Measurements from ENCODE around the gene AGAP5. TPM values are rescaled to one million over a fixed set of nuclear protein-coding genes. Genes with fewer than 3 reads are reported as not detected.

Gene AGAP5
- total and polyA plus RNA-seq, 8 donors, result 8.4 to 35.4 (median 25.2) TPM

DNA sequence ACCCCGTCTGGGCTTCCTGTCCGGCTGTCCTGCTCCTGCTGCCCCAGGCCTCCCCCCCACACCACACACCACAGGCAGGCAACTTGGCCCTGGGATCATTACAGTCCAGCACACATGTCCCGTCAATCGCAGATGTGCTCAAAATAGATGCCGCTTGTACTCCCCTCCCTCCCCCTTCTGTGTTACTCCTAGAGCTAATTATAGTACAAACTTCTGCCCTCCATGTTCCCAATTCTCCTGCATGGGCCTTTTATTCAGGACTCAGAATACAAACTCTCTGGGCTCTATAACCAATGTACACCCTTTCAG is 42.0 kb downstream of the AGAP5 start, which contains the start of gene SYNPO2L:
Gene SYNPO2L, minus strand, starts transcription at position 40 of the 309 bp plus-strand sequence. CDS start 107 bp downstream, outside the sequence.
- Histone ChIP-seq H3K4me1 (no peaks in the 10 kb centered on the region), H3K27ac (no peak within 1 kb of the TSS), H3K27me3 (no peaks in the 10 kb centered on the region), H3K9me3 (no peaks in the 10 kb centered on the region), H3K36me3 (no peaks in the 10 kb centered on the region), H3K4me3 (no peak within 1 kb of the TSS)
- no peak for TF ChIP-seq CTCF (IDR thresholded peaks at IDR 0.05)
- ATAC-seq (no peak), DNase-seq (no peak)
- intact Hi-C loops (cut with DNase I), result no loop called here

DNA sequence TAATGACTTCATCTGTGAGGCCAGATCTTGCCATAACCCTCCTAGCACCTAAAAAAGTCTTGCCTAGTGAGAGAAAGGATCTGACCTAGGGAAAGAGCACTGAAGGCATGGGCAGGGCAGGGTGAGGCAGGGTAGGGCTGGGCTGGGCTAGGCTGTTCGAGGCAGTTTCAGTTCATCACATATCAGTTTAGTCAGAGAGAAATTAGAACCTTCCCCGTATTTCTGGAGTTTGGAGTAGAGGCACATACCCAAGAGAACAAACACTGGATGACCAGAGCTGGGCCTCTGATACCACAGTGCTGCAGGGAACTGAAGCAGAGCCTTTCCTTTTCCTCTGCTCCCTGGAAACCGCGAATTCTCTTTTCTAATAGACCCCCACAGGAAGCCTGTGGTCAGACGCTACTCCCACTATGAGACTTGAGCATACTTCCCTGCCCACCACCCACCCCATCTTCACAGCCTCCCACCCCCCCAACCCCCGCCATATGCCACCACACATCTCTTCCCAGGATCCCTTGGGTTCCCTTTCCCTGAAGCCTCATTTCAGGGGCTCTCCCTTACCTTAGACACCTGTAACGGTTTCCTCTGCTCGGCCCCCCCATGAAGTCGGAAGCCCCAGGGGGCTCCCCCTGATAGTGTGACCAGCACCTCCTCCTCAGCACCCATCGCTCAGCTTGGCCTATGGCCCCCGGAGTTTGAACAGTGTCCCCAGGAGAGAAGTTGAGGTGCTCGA is 42.5 kb downstream of the AGAP5 start:
- Histone ChIP-seq H3K36me3 (no peaks in the 10 kb centered on the region), H3K27ac (no peak overlapping the region), H3K4me1 (no peaks in the 10 kb centered on the region), H3K4me3 (no peak overlapping the region), H3K27me3 (no peaks in the 10 kb centered on the region), H3K9me3 (no peaks in the 10 kb centered on the region)
- ATAC-seq, result no peak
- intact Hi-C loops (cut with DNase I), result no loop called here
- no peak for TF ChIP-seq CTCF (IDR thresholded peaks at IDR 0.05)
- no peak for DNase-seq

- ATAC-seq (no peak), DNase-seq (no peak)
- TF ChIP-seq CTCF (IDR thresholded peaks at IDR 0.05), result no peak
- Histone ChIP-seq H3K4me3 (no peak overlapping the region), H3K36me3 (no peaks in the 10 kb centered on the region), H3K9me3 (no peaks in the 10 kb centered on the region), H3K27ac (no peak overlapping the region), H3K4me1 (no peaks in the 10 kb centered on the region), H3K27me3 (no peaks in the 10 kb centered on the region)
- intact Hi-C loops (cut with DNase I), result no loop called here
Measured at GRCh38 chr10:73653701-73654100, 44.2 kb downstream of the AGAP5 start.

- no peak for TF ChIP-seq CTCF (IDR thresholded peaks at IDR 0.05)
- H3K4me1 ChIP-seq, result peaks cover 0 to 3% of the 10 kb centered on the region in 2 donors
- intact Hi-C loops (cut with DNase I), result no loop called here
- ATAC-seq (no peak), DNase-seq (no peak)
- peaks cover 0 to 1% of the 10 kb centered on the region in 2 donors for H3K27me3 ChIP-seq
- H3K4me3 ChIP-seq, result no peak overlapping the region
- H3K36me3 ChIP-seq, result no peaks in the 10 kb centered on the region
- no peaks in the 10 kb centered on the region for H3K9me3 ChIP-seq
- no peak overlapping the region for H3K27ac ChIP-seq
Measured at GRCh38 chr10:73653195-73653594, 44.7 kb downstream of the AGAP5 start.

- Histone ChIP-seq H3K9me3 (no peaks in the 10 kb centered on the region), H3K4me1 (peaks cover 0 to 19% of the 10 kb centered on the region in 2 donors), H3K36me3 (no peaks in the 10 kb centered on the region), H3K27me3 (peaks cover 0 to 9% of the 10 kb centered on the region in 2 donors), H3K4me3 (no peak overlapping the region), H3K27ac (no peak overlapping the region)
- no peak for TF ChIP-seq CTCF (IDR thresholded peaks at IDR 0.05)
- ATAC-seq (no peak), DNase-seq (no peak)
- intact Hi-C loops (cut with DNase I), result no loop called here
Measured at GRCh38 chr10:73650537-73651331, 47.2 kb downstream of the AGAP5 start.
